ENCODE measurements around the gene ZNF662.

DNA sequence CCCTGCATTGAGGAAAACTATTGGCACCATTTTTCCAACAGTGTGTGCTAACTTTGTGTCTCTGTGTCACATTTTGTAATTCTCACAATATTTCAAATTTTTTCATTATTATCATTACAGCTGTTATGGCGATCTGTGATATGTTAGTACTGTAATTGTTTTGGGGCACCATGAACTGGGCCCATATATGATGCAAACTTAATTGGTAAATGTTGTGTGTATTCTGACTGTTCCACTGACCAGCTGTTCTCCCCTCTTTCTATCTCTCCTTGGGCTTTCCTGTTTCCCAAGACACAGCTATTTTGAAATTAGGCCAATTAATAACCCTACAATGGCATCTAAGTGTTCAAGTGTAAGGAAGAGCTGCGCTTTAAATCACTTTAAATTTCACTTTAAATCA lies 28.1 kb upstream of the ZNF662 start:
- no peak for TF ChIP-seq ESRRG (CRISPR knock-in tag; IDR thresholded peaks at IDR 0.05)
- TF ChIP-seq SNAI2 (CRISPR knock-in tag; IDR thresholded peaks at IDR 0.05), result no peak
- no peak for TF ChIP-seq ISL1 (CRISPR knock-in tag; IDR thresholded peaks at IDR 0.05)
- TF ChIP-seq, protein P1, sequence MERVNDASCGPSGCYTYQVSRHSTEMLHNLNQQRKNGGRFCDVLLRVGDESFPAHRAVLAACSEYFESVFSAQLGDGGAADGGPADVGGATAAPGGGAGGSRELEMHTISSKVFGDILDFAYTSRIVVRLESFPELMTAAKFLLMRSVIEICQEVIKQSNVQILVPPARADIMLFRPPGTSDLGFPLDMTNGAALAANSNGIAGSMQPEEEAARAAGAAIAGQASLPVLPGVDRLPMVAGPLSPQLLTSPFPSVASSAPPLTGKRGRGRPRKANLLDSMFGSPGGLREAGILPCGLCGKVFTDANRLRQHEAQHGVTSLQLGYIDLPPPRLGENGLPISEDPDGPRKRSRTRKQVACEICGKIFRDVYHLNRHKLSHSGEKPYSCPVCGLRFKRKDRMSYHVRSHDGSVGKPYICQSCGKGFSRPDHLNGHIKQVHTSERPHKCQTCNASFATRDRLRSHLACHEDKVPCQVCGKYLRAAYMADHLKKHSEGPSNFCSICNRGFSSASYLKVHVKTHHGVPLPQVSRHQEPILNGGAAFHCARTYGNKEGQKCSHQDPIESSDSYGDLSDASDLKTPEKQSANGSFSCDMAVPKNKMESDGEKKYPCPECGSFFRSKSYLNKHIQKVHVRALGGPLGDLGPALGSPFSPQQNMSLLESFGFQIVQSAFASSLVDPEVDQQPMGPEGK (CRISPR knock-in tag; IDR thresholded peaks at IDR 0.05; ENCODE audit: borderline replicate concordance), result no peak

All from SK-N-SH treated with all-trans-retinoic acid at 6 μM for 48 hours (cell line).